SIG-M5 treated with dmso at 0.1 percent for 504 hours (cell line): Measurements from ENCODE around the gene FOCAD.
A peak's percentile ranks its signal among the peaks of the same experiment; 100 is the strongest.

Experiments
- DNase-seq: peaks from one replicate; lab custom pipeline; 2025; ENCODE audit not compliant: unreplicated experiment; lab: John Stamatoyannopoulos, UW

FOCAD gene

GRCh38 chr9:20945856-20946255 lies 261.8 kb downstream of the FOCAD start:
- no peak for DNase-seq

- DNase-seq, result no peak
These were observed 264.6 kb downstream of the FOCAD start for GRCh38 chr9:20948703-20949102.

- DNase-seq, result no peak
These were observed 266.6 kb downstream of the FOCAD start for GRCh38 chr9:20950707-20951106.

GRCh38 chr9:20962536-20963225 lies 278.6 kb downstream of the FOCAD start:
- DNase-seq, result no peak

GRCh38 chr9:20972684-20973083 lies 288.6 kb downstream of the FOCAD start:
- no peak for DNase-seq

GRCh38 chr9:20973246-20973947 lies 289.3 kb downstream of the FOCAD start:
- peak; percentile 29 for DNase-seq

- DNase-seq, result peak; percentile 40
These were observed 290.3 kb downstream of the FOCAD start for GRCh38 chr9:20974191-20974938.

- DNase-seq, result no peak
These were observed 294.2 kb downstream of the FOCAD start for GRCh38 chr9:20978249-20978648.

GRCh38 chr9:20980832-20981455 lies 296.9 kb downstream of the FOCAD start:
- peak; percentile 44 for DNase-seq

GRCh38 chr9:20981486-20981885 lies 297.4 kb downstream of the FOCAD start:
- no peak for DNase-seq

- DNase-seq, result no peak
These were observed 300.4 kb downstream of the FOCAD start for GRCh38 chr9:20984506-20984905.

GRCh38 chr9:20985851-20986600 lies 302.0 kb downstream of the FOCAD start:
- no peak for DNase-seq

GRCh38 chr9:20987521-20987920 lies 303.5 kb downstream of the FOCAD start:
- no peak for DNase-seq

- DNase-seq, result no peak
These were observed 304.0 kb downstream of the FOCAD start for GRCh38 chr9:20988061-20988460.

GRCh38 chr9:20988671-20989315 lies 304.7 kb downstream of the FOCAD start:
- no peak for DNase-seq

- peak; percentile 63 for DNase-seq
These were observed 305.9 kb downstream of the FOCAD start for GRCh38 chr9:20989923-20990341.

- peak; percentile 85 for DNase-seq
These were observed 306.8 kb downstream of the FOCAD start for GRCh38 chr9:20990867-20991266.

GRCh38 chr9:20994486-20994885 lies 310.4 kb downstream of the FOCAD start:
- DNase-seq, result no peak

- peak; percentile 18 for DNase-seq
These were observed 311.6 kb downstream of the FOCAD start for GRCh38 chr9:20995616-20996015.

GRCh38 chr9:20996809-20997208 lies 312.8 kb downstream of the FOCAD start:
- DNase-seq, result no peak
